NCI-H748 (cell line): ENCODE results near the gene CCDC39.
"Not testable (repeated sequence)": the region's sequence is repeated elsewhere in the genome, so short reads cannot be mapped to it uniquely, and the experiment has no call there.

Experiments used
- DNase-seq: peaks from one replicate; lab custom pipeline; 2025; ENCODE audit not compliant: unreplicated experiment; lab: John Stamatoyannopoulos, UW

The CCDC39 gene

GRCh38 chr3:180624714-180625113, 54.6 kb downstream of the CCDC39 start:
- DNase-seq, result no peak

- no peak for DNase-seq
These were observed 59.6 kb downstream of the CCDC39 start for GRCh38 chr3:180619723-180620122.

GRCh38 chr3:180618563-180618962, 60.7 kb downstream of the CCDC39 start:
- not testable (repeated sequence) for DNase-seq

- no peak for DNase-seq
These were observed 62.2 kb downstream of the CCDC39 start for GRCh38 chr3:180617049-180617448.

GRCh38 chr3:180615954-180616353, 63.3 kb downstream of the CCDC39 start:
- no peak for DNase-seq

- DNase-seq, result no peak
These were observed 66.9 kb downstream of the CCDC39 start for GRCh38 chr3:180612364-180612763.

GRCh38 chr3:180611006-180611405, 68.3 kb downstream of the CCDC39 start:
- no peak for DNase-seq

GRCh38 chr3:180601688-180602666, 77.3 kb downstream of the CCDC39 start, which contains the start of gene TTC14:
TSS of gene TTC14 (plus strand) at chr3:180602163. CDS start at chr3:180602262, 99 bp downstream.
- peak; percentile 91 for DNase-seq

DNA sequence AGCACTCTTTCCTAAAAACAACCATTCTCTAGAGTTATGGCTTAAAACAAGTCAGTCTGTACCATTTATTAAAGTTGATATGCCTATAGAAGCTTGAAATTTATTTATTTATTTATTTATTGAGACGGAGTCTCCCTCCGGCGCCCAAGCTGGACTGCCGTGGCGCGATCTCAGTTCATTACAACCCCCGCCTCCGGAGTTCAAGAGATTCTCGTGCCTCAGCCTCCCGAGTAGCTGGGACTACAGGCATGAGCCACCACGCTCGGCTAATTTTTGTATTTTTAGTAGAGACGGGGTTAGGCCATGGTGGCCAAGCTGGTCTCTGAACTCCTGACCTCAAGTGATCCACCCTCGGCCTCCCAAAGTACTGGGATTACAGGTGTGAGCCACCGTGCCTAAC, 78.8 kb downstream of the CCDC39 start:
- DNase-seq, result no peak

DNA sequence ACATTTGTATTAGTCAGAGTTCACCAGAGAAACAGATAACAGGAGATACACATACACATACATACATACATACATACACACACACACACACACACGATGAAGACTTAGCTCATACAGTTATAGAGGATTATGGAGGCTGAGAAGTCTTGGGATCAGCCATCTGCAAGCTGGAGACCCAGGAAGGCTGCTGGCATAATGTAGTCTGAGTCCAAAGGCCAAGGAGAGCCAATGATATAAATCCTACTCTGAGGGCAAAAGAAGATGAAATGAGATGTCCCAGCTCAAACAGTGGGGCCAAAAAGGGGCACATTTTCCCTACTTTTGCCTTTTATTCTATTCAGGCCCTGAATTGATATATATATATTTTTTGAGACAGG, 83.7 kb downstream of the CCDC39 start:
- no peak for DNase-seq

- DNase-seq, result peak; percentile 27
These were observed 84.4 kb downstream of the CCDC39 start for GRCh38 chr3:180594631-180595558.

DNA sequence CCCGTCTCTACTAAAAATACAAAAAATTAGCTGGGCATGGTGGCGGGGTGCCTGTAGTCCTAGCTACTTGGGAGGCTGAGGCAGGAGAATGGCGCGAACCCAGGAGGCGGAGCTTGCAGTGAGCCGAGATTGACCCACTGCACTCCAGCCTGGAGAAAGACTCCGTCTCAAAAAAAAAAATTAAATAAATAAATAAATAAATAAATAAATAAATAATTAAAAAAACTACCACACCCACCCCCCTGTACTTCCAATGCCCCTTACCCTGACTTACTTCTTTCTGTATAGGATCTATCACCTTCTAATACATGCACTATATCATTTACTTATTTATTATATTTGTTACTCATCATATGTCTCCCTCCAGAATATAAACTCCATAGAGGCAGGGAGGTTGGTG, 85.7 kb downstream of the CCDC39 start:
- DNase-seq, result not testable (repeated sequence)

- DNase-seq, result no peak
These were observed 88.9 kb downstream of the CCDC39 start for GRCh38 chr3:180590396-180590795.

- DNase-seq, result no peak
These were observed 98.4 kb downstream of the CCDC39 start for GRCh38 chr3:180580934-180581333.

- no peak for DNase-seq
These were observed 103.7 kb downstream of the CCDC39 start for GRCh38 chr3:180575571-180575970.

DNA sequence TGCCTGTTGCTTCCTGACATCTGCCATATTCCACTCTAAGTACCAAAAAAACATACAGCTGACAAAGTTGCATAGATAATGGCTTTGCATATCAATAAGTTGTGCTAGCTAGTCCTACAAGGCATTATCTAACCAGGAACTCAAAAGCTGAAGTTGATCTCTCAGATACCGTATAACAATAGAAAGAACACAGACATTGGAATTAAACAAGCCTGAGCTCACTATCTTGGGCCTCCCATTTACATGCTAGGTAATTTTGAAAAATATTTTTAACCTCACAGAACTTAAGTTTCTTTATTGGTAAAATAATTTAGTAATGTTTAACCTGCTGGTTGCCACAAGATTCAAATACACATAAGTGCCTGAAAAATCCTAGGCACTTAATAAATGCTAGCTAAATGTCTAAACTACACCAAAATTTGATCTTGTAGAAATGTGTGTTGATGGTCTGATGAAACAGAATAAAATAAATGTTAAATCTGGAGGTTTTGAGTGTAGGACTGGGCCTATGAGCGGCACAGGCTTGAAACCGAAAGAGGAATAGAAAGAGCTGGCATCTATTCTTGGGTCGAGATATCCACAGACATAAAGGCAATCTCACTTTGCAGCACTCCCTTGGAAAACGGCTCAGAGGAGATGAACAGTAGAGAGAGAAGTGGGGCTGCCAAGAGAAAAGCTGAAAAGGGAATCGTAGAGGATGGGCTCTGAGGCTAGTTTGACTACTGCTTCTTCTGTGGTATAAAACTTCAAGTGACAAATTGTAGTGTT, 107.3 kb downstream of the CCDC39 start:
- DNase-seq, result no peak

- no peak for DNase-seq
These were observed 109.1 kb downstream of the CCDC39 start for GRCh38 chr3:180570238-180570637.

DNA sequence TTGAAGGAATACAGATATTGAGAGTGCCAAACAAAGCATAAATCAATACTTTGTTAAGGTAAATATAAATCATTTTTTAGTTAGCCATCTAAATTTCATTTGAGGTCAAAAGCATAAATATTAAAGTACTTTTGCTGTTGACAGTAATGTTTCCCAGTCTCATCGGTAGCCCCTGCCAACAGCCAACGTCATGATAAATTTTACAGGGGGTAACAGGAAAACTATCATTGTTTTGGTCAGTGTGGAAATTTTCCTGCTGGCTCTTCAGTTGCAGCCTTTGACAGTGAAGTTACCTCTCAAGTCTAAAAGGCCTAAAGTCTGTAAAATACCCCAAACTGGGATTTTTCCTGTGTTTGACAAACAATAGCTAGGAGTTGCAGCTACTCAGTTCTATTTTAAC, 114.6 kb downstream of the CCDC39 start:
- DNase-seq, result no peak
